GM12873 (cell line): ENCODE data around the gene DOCK9.

ENCODE experiments used
- CTCF ChIP-seq: IDR thresholded peaks from 2 replicates; pipeline ENCODE4 v1.5.1; 2012; ENCODE audit warnings: low read depth, mild to moderate bottlenecking, moderate library complexity, low read length, control low read depth; ENCODE audit not compliant: insufficient read depth; ENCODE audit errors: missing control alignments

DOCK9 gene

GRCh38 chr13:98860491-98860890 is 117.4 kb downstream of the DOCK9 start:
- TF ChIP-seq CTCF: no peak

- no peak for TF ChIP-seq CTCF
Observed at GRCh38 chr13:98858191-98858590, 119.7 kb downstream of the DOCK9 start.

GRCh38 chr13:98856983-98857382 is 120.9 kb downstream of the DOCK9 start:
- TF ChIP-seq CTCF: no peak

GRCh38 chr13:98854448-98854847 is 123.4 kb downstream of the DOCK9 start:
- TF ChIP-seq CTCF: no peak

GRCh38 chr13:98853771-98854221 is 124.1 kb downstream of the DOCK9 start:
- no peak for TF ChIP-seq CTCF

- no peak for TF ChIP-seq CTCF
Observed at GRCh38 chr13:98851276-98851675, 126.6 kb downstream of the DOCK9 start.

- TF ChIP-seq CTCF: no peak
Observed at GRCh38 chr13:98848746-98849145, 129.1 kb downstream of the DOCK9 start.

GRCh38 chr13:98847780-98848179 is 130.1 kb downstream of the DOCK9 start:
- TF ChIP-seq CTCF: no peak
